ENCODE results near the gene ZSWIM4. TPM values are rescaled to one million over a fixed set of nuclear protein-coding genes. Genes with fewer than 3 reads are reported as not detected.

Gene ZSWIM4
- total RNA-seq, 1 donor from 2014 or later = 23.2 TPM

GRCh38 chr19:13872339-13872694, 77.1 kb downstream of the ZSWIM4 start:
- Histone ChIP-seq H3K27me3 (no peaks in the 10 kb centered on the region), H3K4me3 (peak overlapping the region in 1 of 2 donors; percentile 54), H3K27ac (no peak overlapping the region), H3K4me1 (peaks cover 0 to 4% of the 10 kb centered on the region in 2 donors), H3K36me3 (no peaks in the 10 kb centered on the region), H3K9me3 (no peaks in the 10 kb centered on the region)
- TF ChIP-seq CTCF (IDR thresholded peaks at IDR 0.05) = no peak
- intact Hi-C loops (cut with DNase I) = no loop called here
- no peak for DNase-seq (ENCODE audit: low spot score in 2 of 2)

GRCh38 chr19:13872695-13873389, 77.6 kb downstream of the ZSWIM4 start:
- H3K4me3 ChIP-seq = peak overlapping the region; percentile 18 to 54
- H3K27me3 ChIP-seq = no peaks in the 10 kb centered on the region
- H3K4me1 ChIP-seq = peaks cover 0 to 4% of the 10 kb centered on the region in 2 donors
- no peak overlapping the region for H3K27ac ChIP-seq
- H3K9me3 ChIP-seq = no peaks in the 10 kb centered on the region
- DNase-seq (ENCODE audit: low spot score in 2 of 2) = no peak
- peak in 1 of 3 experiments; percentile 9 for TF ChIP-seq CTCF (IDR thresholded peaks at IDR 0.05)
- intact Hi-C loops (cut with DNase I) = no loop called here
- H3K36me3 ChIP-seq = no peaks in the 10 kb centered on the region

GRCh38 chr19:13873834-13874515, 78.7 kb downstream of the ZSWIM4 start:
- H3K4me3 ChIP-seq = no peak overlapping the region
- intact Hi-C loops (cut with DNase I) = no loop called here
- H3K27ac ChIP-seq = no peak overlapping the region
- TF ChIP-seq CTCF (IDR thresholded peaks at IDR 0.05) = no peak
- H3K27me3 ChIP-seq = no peaks in the 10 kb centered on the region
- H3K9me3 ChIP-seq = no peaks in the 10 kb centered on the region
- DNase-seq (ENCODE audit: low spot score in 2 of 2) = no peak
- H3K36me3 ChIP-seq = no peaks in the 10 kb centered on the region
- H3K4me1 ChIP-seq = peaks cover 0 to 4% of the 10 kb centered on the region in 2 donors

GRCh38 chr19:13875824-13876223, 80.6 kb downstream of the ZSWIM4 start:
- H3K36me3 ChIP-seq = no peaks in the 10 kb centered on the region
- intact Hi-C loops (cut with DNase I) = no loop called here
- no peaks in the 10 kb centered on the region for H3K9me3 ChIP-seq
- peaks cover 6 to 16% of the 10 kb centered on the region in 2 donors for H3K4me1 ChIP-seq
- no peaks in the 10 kb centered on the region for H3K27me3 ChIP-seq
- no peak overlapping the region for H3K4me3 ChIP-seq
- no peak overlapping the region for H3K27ac ChIP-seq
- peak in 1 of 2 donors; percentile 52 for DNase-seq (ENCODE audit: low spot score in 2 of 2)
- no peak for TF ChIP-seq CTCF (IDR thresholded peaks at IDR 0.05)

GRCh38 chr19:13876834-13877233, 81.6 kb downstream of the ZSWIM4 start, which contains the start of gene NANOS3:
Gene NANOS3 (plus strand): TSS chr19:13877134. CDS start chr19:13877249, 115 bp downstream.
- DNase-seq (ENCODE audit: low spot score in 2 of 2) = no peak
- H3K4me3 ChIP-seq = no peak within 1 kb of the TSS
- H3K27me3 ChIP-seq = no peaks in the 10 kb centered on the region
- intact Hi-C loops (cut with DNase I) = no loop called here
- no peaks in the 10 kb centered on the region for H3K9me3 ChIP-seq
- H3K36me3 ChIP-seq = no peaks in the 10 kb centered on the region
- TF ChIP-seq CTCF (IDR thresholded peaks at IDR 0.05) = no peak
- peaks cover 6 to 16% of the 10 kb centered on the region in 2 donors for H3K4me1 ChIP-seq
- no peak within 1 kb of the TSS for H3K27ac ChIP-seq

Measured in ascending aorta (tissue), 2 donors.